OCI-LY1 (cell line): ENCODE measurements around the gene TMEM140.

Source experiments
- CTCF ChIP-seq: fragments of 200-600 bp; sonication (generic), shearing (Covaris generic); IDR thresholded peaks from 2 replicates; pipeline ENCODE4 v1.5.1; 2017; ENCODE audit warnings: mild to moderate bottlenecking, antibody characterized with exemption, low read length, moderate library complexity, mixed read lengths
- EZH2 ChIP-seq: fragments of 200-600 bp; sonication (generic), shearing (Covaris generic); IDR thresholded peaks from 2 replicates; pipeline ENCODE4 v1.8.0; 2017; ENCODE audit warnings: borderline replicate concordance, mixed run types, mild to moderate bottlenecking, antibody characterized with exemption, low read length, moderate library complexity, mixed read lengths

- TF ChIP-seq CTCF = no peak
- TF ChIP-seq EZH2 = no peak
These were observed 32.2 kb downstream of the TMEM140 start for GRCh38 chr7:135180122-135180521.
